Ovary (tissue), 3 donors: ENCODE measurements around the gene SLC24A4.

Source experiments
- EP300 ChIP-seq: sonication (generic); formaldehyde crosslinking; IDR thresholded peaks from one replicate; pipeline ENCODE4 v1.6.1; 2017; ENCODE audit warnings: antibody characterized with exemption
- POLR2A ChIP-seq: fragments of 450-650 bp; IDR thresholded peaks from one replicate; pipeline ENCODE4 v1.6.1; 2017; ENCODE audit warnings: antibody characterized with exemption, mild to moderate bottlenecking, moderate library complexity
- TF ChIP-seq, protein P1 (sequence below), 3 donors: fragments of 450-650 bp in 2 of 3; fragments of 200-600 bp in 1 of 3; IDR thresholded peaks; one replicate each; pipeline versions ENCODE4 v1.5.1 to v1.8.0; 2016 to 2022; ENCODE audit warnings: antibody characterized with exemption in 3 of 3, mild to moderate bottlenecking in 1 of 3
- donor health status: DM: no; HTN: no; CAD: no.

DNA sequence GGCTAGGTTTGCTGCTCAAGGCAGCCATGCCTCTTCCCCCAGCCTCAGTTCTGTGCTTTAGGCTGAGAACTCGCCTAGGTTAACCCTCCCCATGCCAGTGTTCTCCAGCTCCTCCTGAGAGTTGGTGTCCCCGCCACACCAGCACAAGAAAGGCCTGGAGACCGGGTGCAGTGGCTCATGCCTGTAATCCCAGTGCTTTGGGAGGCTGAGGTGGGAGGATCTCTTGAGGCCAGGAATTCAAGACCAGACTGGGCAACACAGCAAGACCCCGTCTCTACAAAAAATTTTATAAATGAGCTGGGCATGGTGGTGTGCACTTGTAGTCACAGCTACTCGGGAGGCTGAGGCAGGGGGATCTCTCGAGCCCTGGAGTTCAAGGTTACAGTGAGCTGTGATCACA, 200.8 kb downstream of the SLC24A4 start:
- TF ChIP-seq, protein P1, sequence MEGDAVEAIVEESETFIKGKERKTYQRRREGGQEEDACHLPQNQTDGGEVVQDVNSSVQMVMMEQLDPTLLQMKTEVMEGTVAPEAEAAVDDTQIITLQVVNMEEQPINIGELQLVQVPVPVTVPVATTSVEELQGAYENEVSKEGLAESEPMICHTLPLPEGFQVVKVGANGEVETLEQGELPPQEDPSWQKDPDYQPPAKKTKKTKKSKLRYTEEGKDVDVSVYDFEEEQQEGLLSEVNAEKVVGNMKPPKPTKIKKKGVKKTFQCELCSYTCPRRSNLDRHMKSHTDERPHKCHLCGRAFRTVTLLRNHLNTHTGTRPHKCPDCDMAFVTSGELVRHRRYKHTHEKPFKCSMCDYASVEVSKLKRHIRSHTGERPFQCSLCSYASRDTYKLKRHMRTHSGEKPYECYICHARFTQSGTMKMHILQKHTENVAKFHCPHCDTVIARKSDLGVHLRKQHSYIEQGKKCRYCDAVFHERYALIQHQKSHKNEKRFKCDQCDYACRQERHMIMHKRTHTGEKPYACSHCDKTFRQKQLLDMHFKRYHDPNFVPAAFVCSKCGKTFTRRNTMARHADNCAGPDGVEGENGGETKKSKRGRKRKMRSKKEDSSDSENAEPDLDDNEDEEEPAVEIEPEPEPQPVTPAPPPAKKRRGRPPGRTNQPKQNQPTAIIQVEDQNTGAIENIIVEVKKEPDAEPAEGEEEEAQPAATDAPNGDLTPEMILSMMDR (IDR thresholded peaks at IDR 0.05), result no peak
- TF ChIP-seq POLR2A (no peak), EP300 (no peak)
